ENCODE data around the gene LCN9. TPM values are rescaled to one million over a fixed set of nuclear protein-coding genes. Genes with fewer than 3 reads are reported as not detected.

LCN9 gene
- total RNA-seq, 4 donors from 2014 or later = not detected

GRCh38 chr9:135693265-135693664 lies 30.2 kb downstream of the LCN9 start:
- Histone ChIP-seq H3K4me3 (no peak overlapping the region), H3K27ac (no peak overlapping the region), H3K27me3 (no peaks in the 10 kb centered on the region), H3K4me1 (no peaks in the 10 kb centered on the region), H3K9me3 (no peaks in the 10 kb centered on the region), H3K36me3 (no peaks in the 10 kb centered on the region)
- no peak for DNase-seq
- TF ChIP-seq POLR2AphosphoS5 (IDR thresholded peaks at IDR 0.05) (no peak), POLR2A (IDR thresholded peaks at IDR 0.05) (no peak), CTCF (IDR thresholded peaks at IDR 0.05) (no peak), EP300 (IDR thresholded peaks at IDR 0.05; ENCODE audit: low read depth) (no peak)
- intact Hi-C loops (cut with DNase I; ENCODE audit: low total_unique reads) (no loop called here), in situ Hi-C loops (cut with MboI; ENCODE audit: low pct_ligation_motif_present in 1 of 4, low pct_unique_long_range_greater_than_20kb in 1 of 4, low sequenced_read_pairs in 3 of 4) (no loop called here)
- 73% methylated on average over 16 of the region's 16 CpGs; no CpG with 5 or more reads in 1 of the 2 donors for WGBS, 2 donors (ENCODE audit: low coverage in 1 of 2)

GRCh38 chr9:135693771-135694170 lies 30.7 kb downstream of the LCN9 start:
- intact Hi-C loops (cut with DNase I; ENCODE audit: low total_unique reads) = no loop called here
- H3K4me1 ChIP-seq = no peaks in the 10 kb centered on the region
- no peaks in the 10 kb centered on the region for H3K27me3 ChIP-seq
- no peak overlapping the region for H3K27ac ChIP-seq
- H3K4me3 ChIP-seq = no peak overlapping the region
- 93% methylated on average over 6 of the region's 11 CpGs; no CpG with 5 or more reads in 1 of the 2 donors for WGBS, 2 donors (ENCODE audit: low coverage in 1 of 2)
- DNase-seq = no peak
- no peaks in the 10 kb centered on the region for H3K9me3 ChIP-seq
- no peak for TF ChIP-seq CTCF (IDR thresholded peaks at IDR 0.05)
- TF ChIP-seq POLR2A (IDR thresholded peaks at IDR 0.05) = no peak
- no peak for TF ChIP-seq POLR2AphosphoS5 (IDR thresholded peaks at IDR 0.05)
- TF ChIP-seq EP300 (IDR thresholded peaks at IDR 0.05; ENCODE audit: low read depth) = no peak
- in situ Hi-C loops (cut with MboI; ENCODE audit: low pct_ligation_motif_present in 1 of 4, low pct_unique_long_range_greater_than_20kb in 1 of 4, low sequenced_read_pairs in 3 of 4) = no loop called here
- H3K36me3 ChIP-seq = no peaks in the 10 kb centered on the region

- H3K4me1 ChIP-seq = no peaks in the 10 kb centered on the region
- no peaks in the 10 kb centered on the region for H3K9me3 ChIP-seq
- no peak overlapping the region for H3K27ac ChIP-seq
- WGBS, 2 donors (ENCODE audit: low coverage in 1 of 2) = 57 to 59% methylated on average over 7 to 18 of the region's 18 CpGs
- DNase-seq = no peak
- no peak for TF ChIP-seq EP300 (IDR thresholded peaks at IDR 0.05; ENCODE audit: low read depth)
- TF ChIP-seq POLR2A (IDR thresholded peaks at IDR 0.05) = no peak
- no peak for TF ChIP-seq CTCF (IDR thresholded peaks at IDR 0.05)
- no peak for TF ChIP-seq POLR2AphosphoS5 (IDR thresholded peaks at IDR 0.05)
- intact Hi-C loops (cut with DNase I; ENCODE audit: low total_unique reads) (no loop called here), in situ Hi-C loops (cut with MboI; ENCODE audit: low pct_ligation_motif_present in 1 of 4, low pct_unique_long_range_greater_than_20kb in 1 of 4, low sequenced_read_pairs in 3 of 4) (no loop called here)
- H3K27me3 ChIP-seq = no peaks in the 10 kb centered on the region
- no peaks in the 10 kb centered on the region for H3K36me3 ChIP-seq
- no peak overlapping the region for H3K4me3 ChIP-seq
Measured at GRCh38 chr9:135694414-135694813, 31.3 kb downstream of the LCN9 start.

GRCh38 chr9:135695036-135695435 lies 31.9 kb downstream of the LCN9 start:
- Histone ChIP-seq H3K4me1 (no peaks in the 10 kb centered on the region), H3K36me3 (no peaks in the 10 kb centered on the region), H3K27me3 (no peaks in the 10 kb centered on the region), H3K27ac (no peak overlapping the region), H3K9me3 (no peaks in the 10 kb centered on the region), H3K4me3 (no peak overlapping the region)
- in situ Hi-C loops (cut with MboI; ENCODE audit: low pct_ligation_motif_present in 1 of 4, low pct_unique_long_range_greater_than_20kb in 1 of 4, low sequenced_read_pairs in 3 of 4) (no loop called here), intact Hi-C loops (cut with DNase I; ENCODE audit: low total_unique reads) (no loop called here)
- 78% methylated on average over 14 of the region's 16 CpGs; no CpG with 5 or more reads in 1 of the 2 donors for WGBS, 2 donors (ENCODE audit: low coverage in 1 of 2)
- no peak for TF ChIP-seq CTCF (IDR thresholded peaks at IDR 0.05)
- no peak for TF ChIP-seq POLR2AphosphoS5 (IDR thresholded peaks at IDR 0.05)
- no peak for TF ChIP-seq POLR2A (IDR thresholded peaks at IDR 0.05)
- no peak for TF ChIP-seq EP300 (IDR thresholded peaks at IDR 0.05; ENCODE audit: low read depth)
- no peak for DNase-seq

Data from transverse colon (tissue), 4 donors.